ENCODE data around the gene TMOD4.
A peak's percentile ranks its signal among the peaks of the same experiment; 100 is the strongest.

The TMOD4 gene

DNA sequence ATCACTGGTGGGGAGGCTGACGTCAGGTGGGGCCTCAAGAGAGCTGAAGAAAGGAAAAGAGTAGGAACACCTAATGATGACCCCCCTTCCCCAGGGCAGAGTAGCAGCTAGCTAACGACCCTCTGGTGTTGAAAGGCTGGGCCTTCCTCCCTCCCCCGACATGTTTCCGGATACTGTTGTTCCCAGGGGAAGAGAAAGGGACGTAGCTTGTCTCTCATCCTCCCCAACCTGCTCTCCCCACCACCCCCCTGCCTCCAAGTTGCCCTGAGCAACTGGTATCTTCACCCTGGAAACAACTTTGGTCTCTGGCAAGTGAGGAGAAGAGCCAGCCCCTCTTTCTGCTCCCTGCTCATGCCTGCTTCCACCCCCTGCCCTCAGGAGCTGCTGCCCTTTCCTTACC lies 31.8 kb downstream of the TMOD4 start:
- H3K27me3 ChIP-seq (replicated peaks; ENCODE audit: control insufficient read depth, insufficient read depth, low read length) = peaks cover 3% of the 10 kb centered on the region
- H3K36me3 ChIP-seq (ENCODE audit: control insufficient read depth, insufficient read depth, low read length) = no peaks in the 10 kb centered on the region
- H3K4me3 ChIP-seq (replicated peaks; ENCODE audit: low read depth, low read length) = no peak overlapping the region

GRCh38 chr1:151143057-151143435 lies 32.7 kb downstream of the TMOD4 start:
- TF ChIP-seq, protein P1, sequence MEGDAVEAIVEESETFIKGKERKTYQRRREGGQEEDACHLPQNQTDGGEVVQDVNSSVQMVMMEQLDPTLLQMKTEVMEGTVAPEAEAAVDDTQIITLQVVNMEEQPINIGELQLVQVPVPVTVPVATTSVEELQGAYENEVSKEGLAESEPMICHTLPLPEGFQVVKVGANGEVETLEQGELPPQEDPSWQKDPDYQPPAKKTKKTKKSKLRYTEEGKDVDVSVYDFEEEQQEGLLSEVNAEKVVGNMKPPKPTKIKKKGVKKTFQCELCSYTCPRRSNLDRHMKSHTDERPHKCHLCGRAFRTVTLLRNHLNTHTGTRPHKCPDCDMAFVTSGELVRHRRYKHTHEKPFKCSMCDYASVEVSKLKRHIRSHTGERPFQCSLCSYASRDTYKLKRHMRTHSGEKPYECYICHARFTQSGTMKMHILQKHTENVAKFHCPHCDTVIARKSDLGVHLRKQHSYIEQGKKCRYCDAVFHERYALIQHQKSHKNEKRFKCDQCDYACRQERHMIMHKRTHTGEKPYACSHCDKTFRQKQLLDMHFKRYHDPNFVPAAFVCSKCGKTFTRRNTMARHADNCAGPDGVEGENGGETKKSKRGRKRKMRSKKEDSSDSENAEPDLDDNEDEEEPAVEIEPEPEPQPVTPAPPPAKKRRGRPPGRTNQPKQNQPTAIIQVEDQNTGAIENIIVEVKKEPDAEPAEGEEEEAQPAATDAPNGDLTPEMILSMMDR (IDR thresholded peaks at IDR 0.05; ENCODE audit: insufficient read depth, low read length, poor library complexity, severe bottlenecking) = no peak
- no peak for DNase-seq (ENCODE audit: extremely low read depth, insufficient read length)
- no peaks in the 10 kb centered on the region for H3K36me3 ChIP-seq (ENCODE audit: control insufficient read depth, insufficient read depth, low read length)
- no peak overlapping the region for H3K4me3 ChIP-seq (replicated peaks; ENCODE audit: low read depth, low read length)
- peaks cover 3% of the 10 kb centered on the region for H3K27me3 ChIP-seq (replicated peaks; ENCODE audit: control insufficient read depth, insufficient read depth, low read length)

More for the DNA sequence above, 31.8 kb downstream of the TMOD4 start:
- TF ChIP-seq, protein P1 (IDR thresholded peaks at IDR 0.05; ENCODE audit: insufficient read depth, low read length, poor library complexity, severe bottlenecking) = no peak
- DNase-seq (ENCODE audit: extremely low read depth, insufficient read length) = no peak

DNA sequence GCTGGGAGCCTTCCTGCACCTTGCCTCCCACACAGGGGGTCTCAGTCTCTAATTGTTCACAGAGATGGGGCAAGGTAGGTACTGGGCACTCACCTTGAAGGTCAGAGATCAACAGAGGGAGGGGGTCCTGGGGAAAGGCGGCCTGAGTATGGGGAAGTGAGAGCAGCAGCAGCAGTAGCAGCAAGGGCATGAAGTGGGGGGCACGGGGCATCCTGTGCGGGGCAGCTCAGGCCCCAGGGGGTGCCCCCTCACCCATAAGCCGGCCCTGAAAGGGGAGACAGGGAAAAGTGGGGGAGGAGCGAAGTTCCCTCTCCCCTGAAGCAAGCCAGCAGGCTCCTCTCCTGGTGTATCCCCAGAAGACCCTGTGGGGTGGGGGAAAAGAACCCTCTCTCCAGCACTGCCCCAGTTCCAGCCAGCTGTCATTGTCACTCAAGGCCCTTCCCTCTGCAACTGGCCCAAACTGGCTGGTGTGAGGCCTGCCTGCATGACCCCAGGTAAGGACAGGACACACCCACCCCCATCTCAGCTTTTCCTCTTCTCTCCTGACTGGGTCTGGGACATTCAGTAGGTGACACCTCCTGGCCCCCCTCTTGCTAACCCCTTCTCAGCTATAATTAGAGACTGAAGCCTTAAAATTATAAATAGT lies 33.2 kb downstream of the TMOD4 start:
- Histone ChIP-seq H3K4me3 (replicated peaks; ENCODE audit: low read depth, low read length) (no peak overlapping the region), H3K36me3 (ENCODE audit: control insufficient read depth, insufficient read depth, low read length) (no peaks in the 10 kb centered on the region), H3K27me3 (replicated peaks; ENCODE audit: control insufficient read depth, insufficient read depth, low read length) (peaks cover 3% of the 10 kb centered on the region)
- TF ChIP-seq, protein P1 (IDR thresholded peaks at IDR 0.05; ENCODE audit: insufficient read depth, low read length, poor library complexity, severe bottlenecking) = no peak
- no peak for DNase-seq (ENCODE audit: extremely low read depth, insufficient read length)

- H3K4me3 ChIP-seq (replicated peaks; ENCODE audit: low read depth, low read length) = no peak overlapping the region
- H3K27me3 ChIP-seq (replicated peaks; ENCODE audit: control insufficient read depth, insufficient read depth, low read length) = 0 out of 2 replicates have a peak, but pooled peaks cover 2% of the 10 kb centered on the region
- TF ChIP-seq, protein P1 (IDR thresholded peaks at IDR 0.05; ENCODE audit: insufficient read depth, low read length, poor library complexity, severe bottlenecking) = no peak
- no peak for DNase-seq (ENCODE audit: extremely low read depth, insufficient read length)
- H3K36me3 ChIP-seq (ENCODE audit: control insufficient read depth, insufficient read depth, low read length) = no peaks in the 10 kb centered on the region
Observed at GRCh38 chr1:151137789-151138188, 38.0 kb downstream of the TMOD4 start.

DNA sequence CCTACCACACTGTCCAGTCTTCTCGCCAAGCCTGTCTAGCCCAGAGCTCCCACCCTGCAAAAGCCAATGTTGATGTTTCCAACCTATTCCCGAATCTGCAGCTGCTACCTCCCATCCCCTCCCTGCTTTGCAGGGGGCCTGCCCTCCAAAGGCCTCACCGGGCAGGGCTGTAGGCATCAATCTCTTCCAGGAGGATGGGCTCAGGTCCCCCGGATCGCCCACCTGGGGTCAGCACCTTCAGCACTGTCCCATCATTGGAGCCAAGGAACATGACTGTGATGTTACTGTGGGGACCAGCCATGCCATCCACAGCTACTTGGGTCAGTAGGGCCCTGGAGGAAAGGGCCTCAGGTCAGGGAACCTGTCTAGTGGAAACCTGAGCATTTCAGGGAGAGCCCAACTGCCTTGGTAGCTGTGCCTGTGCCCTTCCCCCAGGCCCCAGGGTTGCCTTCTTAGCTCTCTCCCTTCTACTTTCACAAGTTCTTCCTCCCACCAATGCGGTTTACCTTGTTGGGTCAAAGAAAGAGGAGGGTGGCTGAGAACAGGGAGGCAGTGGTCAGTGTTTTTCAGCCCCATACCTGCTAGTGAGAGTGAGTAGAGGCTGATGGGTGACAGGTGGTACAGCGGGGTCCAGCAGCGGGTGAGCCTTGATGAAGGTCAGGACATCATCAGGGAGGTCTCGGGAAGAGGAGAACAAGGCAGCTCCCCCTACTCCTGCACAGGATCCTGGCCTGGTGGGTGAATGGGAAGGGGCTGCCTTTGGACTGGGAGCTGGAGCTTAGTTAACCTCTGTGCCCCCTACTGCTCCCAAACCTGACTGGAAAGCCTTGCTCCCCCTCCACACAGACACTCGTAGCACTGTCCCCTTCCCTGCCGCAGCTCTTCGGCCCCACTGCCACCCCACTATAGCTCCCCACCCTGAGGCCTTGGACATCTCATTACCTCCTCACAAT lies 40.1 kb downstream of the TMOD4 start:
- no peaks in the 10 kb centered on the region for H3K36me3 ChIP-seq (ENCODE audit: control insufficient read depth, insufficient read depth, low read length)
- TF ChIP-seq, protein P1 (IDR thresholded peaks at IDR 0.05; ENCODE audit: insufficient read depth, low read length, poor library complexity, severe bottlenecking) = peak; percentile 46
- DNase-seq (ENCODE audit: extremely low read depth, insufficient read length) = no peak

More for the DNA sequence above, 40.1 kb downstream of the TMOD4 start:
- Histone ChIP-seq H3K4me3 (replicated peaks; ENCODE audit: low read depth, low read length) (no peak overlapping the region), H3K27me3 (replicated peaks; ENCODE audit: control insufficient read depth, insufficient read depth, low read length) (0 out of 2 replicates have a peak, but pooled peaks cover 2% of the 10 kb centered on the region)
